Mesendoderm (in vitro differentiated cells): ENCODE data around the gene NCL.
"Not testable (repeated sequence)": the region's sequence is repeated elsewhere in the genome, so short reads cannot be mapped to it uniquely, and the experiment has no call there.

Source experiments
- DNase-seq: peaks from one replicate; pipeline ENCODE4 v3.0.0; 2013
- H2AK5ac ChIP-seq: 2 replicates; pipeline ENCODE4 v1.6.1; 2013; ENCODE audit warnings: low read length, inconsistent platforms
- H2BK120ac ChIP-seq: 2 replicates; pipeline ENCODE4 v1.6.1; 2013; ENCODE audit warnings: low read depth, mild to moderate bottlenecking, low read length, moderate library complexity, mixed read lengths
- H2BK15ac ChIP-seq: replicated peaks from 2 replicates; pipeline ENCODE4 v1.6.1; 2013; ENCODE audit warnings: low read depth, mild to moderate bottlenecking, moderate library complexity
- H2BK5ac ChIP-seq: 2 replicates; pipeline ENCODE4 v1.6.1; 2013; ENCODE audit warnings: low read length, inconsistent platforms
- H3K18ac ChIP-seq: 2 replicates; pipeline ENCODE4 v1.6.1; 2013; ENCODE audit warnings: mild to moderate bottlenecking, low read length, mixed read lengths
- H3K23ac ChIP-seq: one replicate; pipeline ENCODE4 v1.6.1; 2013; ENCODE audit warnings: low read length
- H3K27ac ChIP-seq: 2 replicates; pipeline ENCODE4 v1.5.1; 2013; ENCODE audit warnings: low read depth, mild to moderate bottlenecking, inconsistent platforms, low read length, moderate library complexity
- H3K27me3 ChIP-seq: 2 replicates; pipeline ENCODE4 v1.6.1; 2013; ENCODE audit warnings: low read length, control low read depth, mild to moderate bottlenecking, inconsistent platforms; ENCODE audit not compliant: insufficient read depth, poor library complexity
- H3K36me3 ChIP-seq: 2 replicates; pipeline ENCODE4 v1.6.1; 2013; ENCODE audit warnings: low read length, inconsistent platforms; ENCODE audit not compliant: control insufficient read depth, insufficient read depth
- H3K4ac ChIP-seq: one replicate; pipeline ENCODE4 v1.6.1; 2013; ENCODE audit warnings: low read depth, mild to moderate bottlenecking, low read length, moderate library complexity
- H3K4me1 ChIP-seq: 2 replicates; pipeline ENCODE4 v1.6.1; 2013; ENCODE audit warnings: low read depth, low read length, inconsistent platforms; ENCODE audit not compliant: control insufficient read depth
- H3K4me2 ChIP-seq: 2 replicates; pipeline ENCODE4 v1.6.1; 2013; ENCODE audit warnings: low read length
- H3K4me3 ChIP-seq: 2 replicates; pipeline ENCODE4 v1.5.1; 2013; ENCODE audit warnings: mild to moderate bottlenecking, low read length
- H3K56ac ChIP-seq: one replicate; pipeline ENCODE4 v1.6.1; 2013; ENCODE audit warnings: low read length
- H3K79me1 ChIP-seq: 2 replicates; pipeline ENCODE4 v1.6.1; 2013; ENCODE audit warnings: low read length, inconsistent platforms
- H3K79me2 ChIP-seq: 2 replicates; pipeline ENCODE4 v1.6.1; 2013; ENCODE audit warnings: mild to moderate bottlenecking, low read length; ENCODE audit not compliant: control insufficient read depth, insufficient read depth
- H3K9ac ChIP-seq: 2 replicates; pipeline ENCODE4 v1.6.1; 2013; ENCODE audit warnings: low read length, inconsistent platforms
- H4K5ac ChIP-seq: one replicate; pipeline ENCODE4 v1.6.1; 2013; ENCODE audit warnings: low read length
- H4K8ac ChIP-seq: one replicate; pipeline ENCODE4 v1.6.1; 2013; ENCODE audit warnings: low read depth, mild to moderate bottlenecking, control low read depth, low read length, moderate library complexity
- WGBS: extraction: QIAGEN DNeasy Blood & Tissue Kit; methylation state at CpG from one replicate; pipeline ENCODE4 v1.1.7; 2013; ENCODE audit warnings: low lambda C conversion rate, missing lambda C conversion rate; ENCODE audit not compliant: insufficient coverage; ENCODE audit errors: extremely low coverage; 5-methylcytosine and 5-hydroxymethylcytosine counted together

NCL gene

GRCh38 chr2:231433990-231434389, 30.3 kb downstream of the NCL start:
- WGBS: no CpG with 5 or more reads among the region's 8 CpGs

GRCh38 chr2:231431606-231432005, 32.7 kb downstream of the NCL start:
- H3K27ac ChIP-seq: no peak overlapping the region
- H3K23ac ChIP-seq: no peak overlapping the region
- no peak overlapping the region for H3K9ac ChIP-seq
- no peak overlapping the region for H3K4ac ChIP-seq
- no peak overlapping the region for H2BK120ac ChIP-seq
- H4K5ac ChIP-seq: no peak overlapping the region
- H3K4me3 ChIP-seq: no peak overlapping the region
- H3K4me2 ChIP-seq: no peak overlapping the region
- no peaks in the 10 kb centered on the region for H3K36me3 ChIP-seq
- no CpG with 5 or more reads among the region's 4 CpGs for WGBS
- H2AK5ac ChIP-seq: no peak overlapping the region
- DNase-seq: no peak
- H3K18ac ChIP-seq: no peak overlapping the region
- H2BK5ac ChIP-seq: no peak overlapping the region
- H3K56ac ChIP-seq: no peak overlapping the region
- H3K27me3 ChIP-seq: no peaks in the 10 kb centered on the region
- H4K8ac ChIP-seq: no peak overlapping the region
- H2BK15ac ChIP-seq: no peak overlapping the region
- no peaks in the 10 kb centered on the region for H3K79me2 ChIP-seq
- H3K4me1 ChIP-seq: no peaks in the 10 kb centered on the region
- H3K79me1 ChIP-seq: no peaks in the 10 kb centered on the region

More at GRCh38 chr2:231433990-231434389, 30.3 kb downstream of the NCL start:
- H3K27ac ChIP-seq: no peak overlapping the region
- H2AK5ac ChIP-seq: no peak overlapping the region
- H3K27me3 ChIP-seq: no peaks in the 10 kb centered on the region
- H4K5ac ChIP-seq: no peak overlapping the region
- H2BK15ac ChIP-seq: no peak overlapping the region
- no peak overlapping the region for H3K4ac ChIP-seq
- no peaks in the 10 kb centered on the region for H3K79me1 ChIP-seq
- no peak overlapping the region for H3K4me2 ChIP-seq
- H2BK120ac ChIP-seq: no peak overlapping the region
- H3K9ac ChIP-seq: no peak overlapping the region
- H3K23ac ChIP-seq: no peak overlapping the region
- no peak overlapping the region for H3K56ac ChIP-seq
- no peak overlapping the region for H2BK5ac ChIP-seq
- no peak overlapping the region for H4K8ac ChIP-seq
- no peak overlapping the region for H3K4me3 ChIP-seq
- no peaks in the 10 kb centered on the region for H3K4me1 ChIP-seq
- H3K18ac ChIP-seq: no peak overlapping the region
- H3K36me3 ChIP-seq: no peaks in the 10 kb centered on the region
- H3K79me2 ChIP-seq: no peaks in the 10 kb centered on the region
- no peak for DNase-seq

- WGBS: no CpG with 5 or more reads among the region's 4 CpGs
- not testable (repeated sequence) for H3K4ac ChIP-seq, H4K8ac ChIP-seq
These were observed 33.8 kb downstream of the NCL start for GRCh38 chr2:231430437-231430836.

DNA sequence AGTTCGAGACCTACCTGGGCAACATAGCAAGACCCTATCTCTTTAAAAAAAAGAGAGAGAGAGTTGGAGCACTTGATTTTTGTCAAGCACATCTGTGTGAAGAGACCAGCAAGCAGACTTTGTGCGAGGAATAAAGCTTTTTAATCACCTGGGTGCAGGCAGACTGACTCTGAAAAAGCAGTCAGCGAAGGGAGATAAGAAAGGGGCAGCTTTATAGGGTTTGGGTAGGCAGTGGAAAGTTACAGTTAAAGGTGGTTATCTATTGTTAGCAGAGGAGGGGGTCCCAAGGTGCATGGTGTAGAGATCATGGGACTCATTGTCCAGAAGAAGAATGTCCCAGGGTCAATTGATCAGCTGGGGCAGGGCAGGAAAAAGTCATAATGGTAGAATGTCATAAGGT, 34.4 kb downstream of the NCL start:
- WGBS: no CpG with 5 or more reads among the region's 3 CpGs
- Histone ChIP-seq H3K27me3 (no peaks in the 10 kb centered on the region), H3K9ac (no peak overlapping the region), H3K4me1 (no peaks in the 10 kb centered on the region), H3K4ac (no peak overlapping the region), H3K4me3 (no peak overlapping the region), H3K79me2 (no peaks in the 10 kb centered on the region), H3K27ac (no peak overlapping the region), H3K79me1 (no peaks in the 10 kb centered on the region), H2BK15ac (no peak overlapping the region), H3K56ac (no peak overlapping the region), H4K5ac (no peak overlapping the region), H3K36me3 (no peaks in the 10 kb centered on the region), H2BK5ac (no peak overlapping the region), H3K4me2 (no peak overlapping the region), H2BK120ac (no peak overlapping the region), H4K8ac (no peak overlapping the region), H3K23ac (no peak overlapping the region), H2AK5ac (no peak overlapping the region), H3K18ac (no peak overlapping the region)
- no peak for DNase-seq

More at GRCh38 chr2:231430437-231430836, 33.8 kb downstream of the NCL start:
- H3K36me3 ChIP-seq, H3K79me2 ChIP-seq, H2AK5ac ChIP-seq, H2BK5ac ChIP-seq, H2BK120ac ChIP-seq, H3K23ac ChIP-seq, H3K4me3 ChIP-seq, H3K18ac ChIP-seq, H3K79me1 ChIP-seq, H3K27ac ChIP-seq, H3K4me1 ChIP-seq, H4K5ac ChIP-seq, H3K9ac ChIP-seq, H3K4me2 ChIP-seq, H3K56ac ChIP-seq, H3K27me3 ChIP-seq, H2BK15ac ChIP-seq, DNase-seq: not testable (repeated sequence)

- Histone ChIP-seq H3K79me2 (no peaks in the 10 kb centered on the region), H3K4me3 (no peak overlapping the region), H3K56ac (no peak overlapping the region), H2BK120ac (no peak overlapping the region), H3K79me1 (no peaks in the 10 kb centered on the region), H2AK5ac (no peak overlapping the region), H2BK15ac (no peak overlapping the region), H4K5ac (no peak overlapping the region), H3K4me2 (no peak overlapping the region), H3K4me1 (no peaks in the 10 kb centered on the region), H3K23ac (no peak overlapping the region), H3K4ac (no peak overlapping the region), H3K18ac (no peak overlapping the region), H3K27ac (no peak overlapping the region), H4K8ac (no peak overlapping the region), H3K9ac (no peak overlapping the region), H3K36me3 (no peaks in the 10 kb centered on the region), H2BK5ac (no peak overlapping the region), H3K27me3 (no peaks in the 10 kb centered on the region)
- DNase-seq: no peak
- WGBS: no CpG with 5 or more reads among the region's 6 CpGs
These were observed 35.1 kb downstream of the NCL start for GRCh38 chr2:231429152-231429551.

- Histone ChIP-seq H3K4me1 (no peaks in the 10 kb centered on the region), H2BK120ac (no peak overlapping the region), H3K18ac (no peak overlapping the region), H3K4me2 (no peak overlapping the region), H3K4me3 (no peak overlapping the region), H3K4ac (no peak overlapping the region), H2AK5ac (no peak overlapping the region), H3K23ac (no peak overlapping the region), H2BK15ac (no peak overlapping the region), H3K56ac (no peak overlapping the region), H3K27ac (no peak overlapping the region), H3K79me2 (no peaks in the 10 kb centered on the region), H3K36me3 (no peaks in the 10 kb centered on the region), H4K5ac (no peak overlapping the region), H2BK5ac (no peak overlapping the region), H3K9ac (no peak overlapping the region), H3K79me1 (no peaks in the 10 kb centered on the region), H3K27me3 (no peaks in the 10 kb centered on the region), H4K8ac (no peak overlapping the region)
- DNase-seq: no peak
- WGBS: no CpG with 5 or more reads among the region's 3 CpGs
These were observed 37.2 kb downstream of the NCL start for GRCh38 chr2:231427116-231427515.
